Measurements from ENCODE around the gene INTS2.

DNA sequence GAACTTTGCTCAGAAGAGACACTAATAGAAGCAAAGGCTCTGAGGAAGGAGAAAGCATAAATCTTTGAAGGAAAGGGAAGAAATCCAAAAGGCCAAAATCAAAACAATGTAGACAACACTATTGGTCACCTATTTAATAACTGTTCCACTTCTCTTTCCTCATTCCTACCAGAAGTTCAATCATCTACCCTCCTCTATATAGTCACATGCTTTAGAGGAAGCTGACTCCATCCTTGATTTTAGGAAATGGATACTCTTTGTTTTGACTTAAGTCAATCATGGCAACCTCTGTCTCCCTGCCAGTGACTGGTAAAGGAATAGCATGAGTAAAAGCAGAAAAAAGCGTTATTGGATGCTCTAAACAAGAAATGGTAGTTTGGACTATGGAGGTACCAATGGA, 71.7 kb downstream of the INTS2 start:
- TF ChIP-seq, protein P1, sequence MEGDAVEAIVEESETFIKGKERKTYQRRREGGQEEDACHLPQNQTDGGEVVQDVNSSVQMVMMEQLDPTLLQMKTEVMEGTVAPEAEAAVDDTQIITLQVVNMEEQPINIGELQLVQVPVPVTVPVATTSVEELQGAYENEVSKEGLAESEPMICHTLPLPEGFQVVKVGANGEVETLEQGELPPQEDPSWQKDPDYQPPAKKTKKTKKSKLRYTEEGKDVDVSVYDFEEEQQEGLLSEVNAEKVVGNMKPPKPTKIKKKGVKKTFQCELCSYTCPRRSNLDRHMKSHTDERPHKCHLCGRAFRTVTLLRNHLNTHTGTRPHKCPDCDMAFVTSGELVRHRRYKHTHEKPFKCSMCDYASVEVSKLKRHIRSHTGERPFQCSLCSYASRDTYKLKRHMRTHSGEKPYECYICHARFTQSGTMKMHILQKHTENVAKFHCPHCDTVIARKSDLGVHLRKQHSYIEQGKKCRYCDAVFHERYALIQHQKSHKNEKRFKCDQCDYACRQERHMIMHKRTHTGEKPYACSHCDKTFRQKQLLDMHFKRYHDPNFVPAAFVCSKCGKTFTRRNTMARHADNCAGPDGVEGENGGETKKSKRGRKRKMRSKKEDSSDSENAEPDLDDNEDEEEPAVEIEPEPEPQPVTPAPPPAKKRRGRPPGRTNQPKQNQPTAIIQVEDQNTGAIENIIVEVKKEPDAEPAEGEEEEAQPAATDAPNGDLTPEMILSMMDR (IDR thresholded peaks at IDR 0.05), result no peak
- no peak for TF ChIP-seq POLR2A (IDR thresholded peaks at IDR 0.05)
